ENCODE data around the gene RXRA.

The RXRA gene

DNA sequence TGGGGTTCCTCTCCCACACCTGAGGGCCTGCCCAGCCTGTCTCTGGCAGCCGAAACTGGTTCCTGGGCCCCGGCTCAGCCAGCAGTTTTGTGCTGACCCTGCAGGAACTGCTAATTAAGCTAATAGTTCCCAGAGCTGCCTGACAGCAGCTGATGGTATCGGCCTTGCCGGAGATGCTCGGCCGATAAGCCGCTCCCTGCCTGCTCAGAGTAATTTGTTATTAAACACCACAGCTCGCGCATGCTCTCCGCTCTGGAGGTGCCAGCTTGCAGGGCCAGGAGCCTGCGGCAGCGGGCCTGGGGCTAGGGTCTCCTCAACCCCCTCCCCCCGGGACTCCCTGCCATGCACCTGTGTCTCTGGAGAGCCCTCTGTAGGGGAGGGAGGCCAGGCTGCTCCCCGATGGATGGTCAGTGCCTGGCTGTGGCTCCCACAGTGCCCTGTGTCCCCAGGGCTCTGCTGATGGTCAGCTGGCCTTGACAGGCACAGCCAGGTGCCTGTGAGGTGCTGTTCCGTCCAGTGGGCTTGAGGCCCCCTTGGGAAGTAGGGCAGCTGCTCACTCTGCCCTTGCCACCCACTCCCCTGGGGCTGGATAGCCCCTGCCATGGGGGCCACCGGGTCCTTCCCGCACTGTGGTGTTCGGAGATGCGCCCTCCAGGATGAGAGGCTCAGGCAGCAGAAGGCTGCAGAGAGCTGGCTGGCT, 41.7 kb downstream of the RXRA start:
- ChIA-PET CTCF (interaction anchor here (5.2 kb wide), 1 partner anchor 198 kb away, joined by 20 read pairs; no protein-coding TSS in a partner anchor), POLR2A (no interaction called here)
- no peak overlapping the region for H3K4me3 ChIP-seq (ENCODE audit: low read depth, low read length)
- DNase-seq (ENCODE audit: low read depth, low spot score) = no peak
- TF ChIP-seq, protein P1, sequence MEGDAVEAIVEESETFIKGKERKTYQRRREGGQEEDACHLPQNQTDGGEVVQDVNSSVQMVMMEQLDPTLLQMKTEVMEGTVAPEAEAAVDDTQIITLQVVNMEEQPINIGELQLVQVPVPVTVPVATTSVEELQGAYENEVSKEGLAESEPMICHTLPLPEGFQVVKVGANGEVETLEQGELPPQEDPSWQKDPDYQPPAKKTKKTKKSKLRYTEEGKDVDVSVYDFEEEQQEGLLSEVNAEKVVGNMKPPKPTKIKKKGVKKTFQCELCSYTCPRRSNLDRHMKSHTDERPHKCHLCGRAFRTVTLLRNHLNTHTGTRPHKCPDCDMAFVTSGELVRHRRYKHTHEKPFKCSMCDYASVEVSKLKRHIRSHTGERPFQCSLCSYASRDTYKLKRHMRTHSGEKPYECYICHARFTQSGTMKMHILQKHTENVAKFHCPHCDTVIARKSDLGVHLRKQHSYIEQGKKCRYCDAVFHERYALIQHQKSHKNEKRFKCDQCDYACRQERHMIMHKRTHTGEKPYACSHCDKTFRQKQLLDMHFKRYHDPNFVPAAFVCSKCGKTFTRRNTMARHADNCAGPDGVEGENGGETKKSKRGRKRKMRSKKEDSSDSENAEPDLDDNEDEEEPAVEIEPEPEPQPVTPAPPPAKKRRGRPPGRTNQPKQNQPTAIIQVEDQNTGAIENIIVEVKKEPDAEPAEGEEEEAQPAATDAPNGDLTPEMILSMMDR (IDR thresholded peaks at IDR 0.05; ENCODE audit: insufficient read depth, low read length, missing control alignments) = no peak

DNA sequence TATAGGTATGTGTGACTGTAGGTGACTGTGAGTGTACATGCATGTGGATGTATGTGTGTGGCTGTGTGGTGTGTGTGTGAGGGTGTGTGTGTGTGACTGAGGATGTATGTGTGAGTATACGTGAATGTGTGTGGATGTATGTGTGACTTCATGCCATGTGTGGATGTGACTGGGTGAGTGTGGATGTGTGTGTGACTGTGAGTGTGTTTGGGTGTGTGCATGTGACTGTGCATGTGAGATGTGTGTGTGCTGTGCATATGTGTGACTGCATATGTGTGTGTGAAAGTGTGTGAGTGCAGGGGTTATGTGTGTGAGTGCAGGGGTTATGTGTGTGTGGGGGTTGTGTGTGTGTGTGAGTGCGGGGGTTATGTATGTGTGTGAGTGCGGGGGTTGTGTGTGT, 42.3 kb downstream of the RXRA start:
- DNase-seq (ENCODE audit: low read depth, low spot score) = no peak
- TF ChIP-seq, protein P1 (IDR thresholded peaks at IDR 0.05; ENCODE audit: insufficient read depth, low read length, missing control alignments) = no peak
- H3K4me3 ChIP-seq (ENCODE audit: low read depth, low read length) = no peak overlapping the region
- CTCF ChIA-PET = interaction anchor here (5.2 kb wide), 1 partner anchor 199 kb away, joined by 20 read pairs; no protein-coding TSS in a partner anchor
- POLR2A ChIA-PET = no interaction called here

DNA sequence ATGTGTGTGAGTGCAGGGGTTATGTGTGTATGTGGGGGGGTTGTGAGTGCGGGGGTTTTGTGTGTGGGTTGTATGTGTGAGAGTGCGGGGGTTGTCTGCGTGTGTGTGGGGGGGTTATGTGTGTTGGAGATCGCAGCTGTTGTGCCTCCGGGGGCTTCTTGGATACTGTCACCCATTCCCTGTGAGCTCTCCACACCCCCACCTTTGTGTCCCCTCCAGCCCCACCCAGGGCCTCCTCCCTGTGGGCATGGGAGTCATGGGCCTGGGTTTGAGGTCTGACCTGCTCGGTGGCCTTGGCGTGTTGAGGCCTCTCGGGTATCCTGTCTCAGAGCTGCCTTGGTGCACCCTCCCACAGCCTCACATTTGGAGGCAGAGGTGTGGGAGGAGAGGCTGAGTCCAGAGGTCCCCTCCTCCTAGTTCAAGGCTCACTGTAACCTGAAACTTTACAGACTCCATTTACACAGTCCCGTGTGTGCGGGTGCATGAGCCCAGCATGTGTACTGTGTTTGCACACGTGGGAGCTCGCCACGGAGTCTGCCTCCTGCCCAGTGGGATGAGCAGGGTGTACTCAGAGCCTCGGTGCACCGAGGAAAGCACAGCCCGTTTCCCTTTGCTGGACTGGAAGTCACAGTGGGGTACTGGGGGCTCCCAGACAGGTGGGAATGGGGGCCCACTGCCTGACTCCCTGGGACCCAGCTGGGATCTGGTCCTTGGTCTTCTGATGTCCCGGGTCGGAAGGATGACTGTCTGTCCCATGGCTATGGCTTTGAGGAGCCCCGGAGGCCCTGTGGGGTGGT, 43.4 kb downstream of the RXRA start:
- ChIA-PET POLR2A (no interaction called here), CTCF (interaction anchor here (0.8 kb wide), 1 partner anchor 199 kb away, joined by 3 read pairs; no protein-coding TSS in a partner anchor)
- no peak overlapping the region for H3K4me3 ChIP-seq (ENCODE audit: low read depth, low read length)
- no peak for DNase-seq (ENCODE audit: low read depth, low spot score)
- TF ChIP-seq, protein P1 (IDR thresholded peaks at IDR 0.05; ENCODE audit: insufficient read depth, low read length, missing control alignments) = no peak

DNA sequence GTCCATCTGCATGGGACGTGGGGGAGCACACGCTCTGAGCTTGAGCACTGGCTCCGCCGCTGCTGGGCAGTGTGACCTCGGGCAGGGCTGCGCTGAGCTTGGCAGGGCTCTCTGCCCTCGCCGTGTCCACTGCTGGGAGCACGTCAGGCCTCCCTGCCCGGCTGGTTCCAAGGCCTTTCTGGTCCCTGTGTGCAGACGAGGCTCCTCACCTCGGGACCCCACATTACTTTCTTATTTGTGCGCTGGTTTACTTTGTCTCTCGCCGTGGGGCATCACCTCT, 43.9 kb downstream of the RXRA start:
- TF ChIP-seq, protein P1 (IDR thresholded peaks at IDR 0.05; ENCODE audit: insufficient read depth, low read length, missing control alignments) = no peak
- no peak for DNase-seq (ENCODE audit: low read depth, low spot score)
- ChIA-PET POLR2A (no interaction called here), CTCF (interaction anchor here (0.8 kb wide), 1 partner anchor 199 kb away, joined by 3 read pairs; no protein-coding TSS in a partner anchor)
- no peak overlapping the region for H3K4me3 ChIP-seq (ENCODE audit: low read depth, low read length)

DNA sequence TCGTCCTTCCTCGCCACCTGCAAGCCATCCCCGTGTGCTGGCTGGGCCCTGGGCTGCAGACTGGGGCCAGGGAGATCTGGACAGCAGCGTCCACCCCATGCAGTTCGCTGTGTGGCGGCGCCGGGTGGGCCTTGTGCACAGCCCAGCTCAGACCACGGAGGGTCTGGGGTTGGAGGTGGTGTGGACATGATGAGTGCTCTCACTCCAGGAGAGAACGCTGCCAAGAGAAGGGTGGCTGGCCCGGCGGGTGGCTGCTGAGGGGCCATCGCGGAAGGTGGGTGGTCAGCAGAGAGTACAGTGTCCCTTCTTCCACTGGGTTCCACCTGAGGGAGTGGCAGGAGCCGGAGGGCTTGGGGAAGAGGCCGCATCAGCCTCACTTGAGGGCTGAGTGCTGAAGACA, 44.4 kb downstream of the RXRA start:
- CTCF ChIA-PET = interaction anchor here (1.2 kb wide), 1 partner anchor 200 kb away, joined by 3 read pairs; no protein-coding TSS in a partner anchor
- H3K4me3 ChIP-seq (ENCODE audit: low read depth, low read length) = no peak overlapping the region
- POLR2A ChIA-PET = no interaction called here
- no peak for DNase-seq (ENCODE audit: low read depth, low spot score)
- TF ChIP-seq, protein P1 (IDR thresholded peaks at IDR 0.05; ENCODE audit: insufficient read depth, low read length, missing control alignments) = no peak

DNA sequence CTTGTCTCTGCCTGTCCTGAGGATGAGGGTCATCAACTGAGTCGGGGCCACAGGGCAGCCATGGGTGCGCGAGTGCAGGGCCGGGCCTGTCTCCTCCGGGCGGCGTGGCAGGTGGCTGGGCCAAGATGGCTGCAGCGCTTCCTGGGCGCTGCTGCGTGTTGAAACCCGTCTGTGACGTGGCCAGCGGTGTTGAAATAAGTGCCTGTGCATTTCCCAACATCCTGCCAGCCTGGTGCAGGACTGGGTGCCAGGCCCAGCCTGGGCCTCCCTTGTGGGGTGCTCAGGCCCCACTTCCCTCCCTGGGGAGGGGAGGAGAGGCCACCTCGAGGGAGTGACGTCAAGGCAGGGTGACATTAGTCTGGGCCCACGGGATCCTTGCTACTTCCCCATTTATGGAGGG, 45.5 kb downstream of the RXRA start:
- CTCF ChIA-PET = no interaction called here
- no peak for DNase-seq (ENCODE audit: low read depth, low spot score)
- no peak overlapping the region for H3K4me3 ChIP-seq (ENCODE audit: low read depth, low read length)
- POLR2A ChIA-PET = no interaction called here
- TF ChIP-seq, protein P1 (IDR thresholded peaks at IDR 0.05; ENCODE audit: insufficient read depth, low read length, missing control alignments) = no peak
